ENCODE data around the gene PRKCI.
"Not testable (repeated sequence)": the region's sequence is repeated elsewhere in the genome, so short reads cannot be mapped to it uniquely, and the experiment has no call there.

Gene PRKCI

GRCh38 chr3:170330366-170330765, 108.1 kb downstream of the PRKCI start:
- in situ Hi-C loops (cut with MboI; ENCODE audit: low sequenced_read_pairs, unreplicated experiment) = no loop called here
- no peak for DNase-seq (ENCODE audit: low spot score)
- TF ChIP-seq CTCF (IDR thresholded peaks at IDR 0.05; ENCODE audit: borderline replicate concordance, control extremely low read depth, extremely low read depth, insufficient read depth, missing control alignments) = no peak

- in situ Hi-C loops (cut with MboI; ENCODE audit: low sequenced_read_pairs, unreplicated experiment) = no loop called here
- no peak for DNase-seq (ENCODE audit: low spot score)
- TF ChIP-seq CTCF (IDR thresholded peaks at IDR 0.05; ENCODE audit: borderline replicate concordance, control extremely low read depth, extremely low read depth, insufficient read depth, missing control alignments) = no peak
Measured at GRCh38 chr3:170331143-170331542, 108.9 kb downstream of the PRKCI start.

- DNase-seq (ENCODE audit: low spot score) = no peak
- in situ Hi-C loops (cut with MboI; ENCODE audit: low sequenced_read_pairs, unreplicated experiment) = no loop called here
- TF ChIP-seq CTCF (IDR thresholded peaks at IDR 0.05; ENCODE audit: borderline replicate concordance, control extremely low read depth, extremely low read depth, insufficient read depth, missing control alignments) = no peak
Measured at GRCh38 chr3:170337420-170337819, 115.2 kb downstream of the PRKCI start.

GRCh38 chr3:170338690-170339340, 116.6 kb downstream of the PRKCI start:
- no peak for TF ChIP-seq CTCF (IDR thresholded peaks at IDR 0.05; ENCODE audit: borderline replicate concordance, control extremely low read depth, extremely low read depth, insufficient read depth, missing control alignments)
- in situ Hi-C loops (cut with MboI; ENCODE audit: low sequenced_read_pairs, unreplicated experiment) = no loop called here
- no peak for DNase-seq (ENCODE audit: low spot score)

- in situ Hi-C loops (cut with MboI; ENCODE audit: low sequenced_read_pairs, unreplicated experiment); DNase-seq (ENCODE audit: low spot score): not testable (repeated sequence)
Measured at GRCh38 chr3:170342273-170342672, 120.0 kb downstream of the PRKCI start.

- in situ Hi-C loops (cut with MboI; ENCODE audit: low sequenced_read_pairs, unreplicated experiment); DNase-seq (ENCODE audit: low spot score): not testable (repeated sequence)
Measured at GRCh38 chr3:170343859-170344258, 121.6 kb downstream of the PRKCI start.

- in situ Hi-C loops (cut with MboI; ENCODE audit: low sequenced_read_pairs, unreplicated experiment) = no loop called here
- no peak for DNase-seq (ENCODE audit: low spot score)
- no peak for TF ChIP-seq CTCF (IDR thresholded peaks at IDR 0.05; ENCODE audit: borderline replicate concordance, control extremely low read depth, extremely low read depth, insufficient read depth, missing control alignments)
Measured at GRCh38 chr3:170344971-170345370, 122.7 kb downstream of the PRKCI start.
